ENCODE results near the gene RPL21. TPM values are rescaled to one million over a fixed set of nuclear protein-coding genes. Genes with fewer than 3 reads are reported as not detected.
"Not testable (repeated sequence)": the region's sequence is repeated elsewhere in the genome, so short reads cannot be mapped to it uniquely, and the experiment has no call there.

RPL21 gene
- polyA plus RNA-seq, 2 donors: 457 to 1,083 TPM

DNA sequence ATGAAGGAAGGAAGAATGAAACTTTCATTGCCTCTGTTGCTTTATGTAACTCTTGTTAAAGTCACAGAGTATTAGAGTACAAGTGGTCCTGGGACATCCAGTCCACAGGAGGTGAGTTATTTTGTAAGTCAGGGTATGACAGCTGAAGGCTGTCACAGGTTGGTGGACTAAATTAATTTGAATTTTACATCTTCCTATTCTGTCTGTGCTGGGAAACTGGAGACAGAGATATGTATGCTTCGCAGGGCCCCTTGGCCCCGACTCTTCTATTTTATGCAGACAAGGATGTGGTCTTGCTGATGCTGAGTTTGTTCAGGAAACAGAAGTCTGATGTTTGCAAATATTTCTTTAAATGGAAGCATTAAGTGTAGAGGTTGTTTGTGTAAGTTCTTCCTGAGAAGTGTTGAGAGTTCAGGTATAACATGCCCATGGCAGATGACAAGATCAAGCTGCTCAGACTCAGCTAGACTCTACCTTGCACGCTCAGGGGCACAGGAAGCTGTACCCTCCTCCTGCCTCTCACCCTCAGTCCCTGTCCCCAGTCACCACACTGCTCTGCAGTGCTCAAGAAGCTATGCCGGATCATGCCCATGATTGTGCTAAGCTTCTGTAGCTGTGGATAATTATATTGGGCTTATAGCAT is 42.6 kb downstream of the RPL21 start:
- WGBS, 2 donors: 56 to 63% methylated on average over 4 of the region's 4 CpGs
- H3K4me1 ChIP-seq (ENCODE audit: control insufficient read depth in 2 of 2, insufficient read depth in 2 of 2, low read length in 1 of 2): no peaks in the 10 kb centered on the region
- H3K9me3 ChIP-seq (ENCODE audit: control insufficient read depth in 2 of 2, insufficient read depth in 1 of 2, low read depth in 1 of 2, low read length in 1 of 2): no peaks in the 10 kb centered on the region
- no peak overlapping the region for H3K4me3 ChIP-seq (ENCODE audit: low read depth in 1 of 2, low read length in 2 of 2)
- no peak overlapping the region for H3K27ac ChIP-seq (ENCODE audit: low read depth in 2 of 2, low read length in 1 of 2)
- no peaks in the 10 kb centered on the region for H3K27me3 ChIP-seq (ENCODE audit: control insufficient read depth in 1 of 2, insufficient read depth in 2 of 2, low read length in 2 of 2)
- H3K36me3 ChIP-seq (ENCODE audit: control insufficient read depth in 2 of 2, insufficient read depth in 2 of 2, low read length in 1 of 2): no peaks in the 10 kb centered on the region

DNA sequence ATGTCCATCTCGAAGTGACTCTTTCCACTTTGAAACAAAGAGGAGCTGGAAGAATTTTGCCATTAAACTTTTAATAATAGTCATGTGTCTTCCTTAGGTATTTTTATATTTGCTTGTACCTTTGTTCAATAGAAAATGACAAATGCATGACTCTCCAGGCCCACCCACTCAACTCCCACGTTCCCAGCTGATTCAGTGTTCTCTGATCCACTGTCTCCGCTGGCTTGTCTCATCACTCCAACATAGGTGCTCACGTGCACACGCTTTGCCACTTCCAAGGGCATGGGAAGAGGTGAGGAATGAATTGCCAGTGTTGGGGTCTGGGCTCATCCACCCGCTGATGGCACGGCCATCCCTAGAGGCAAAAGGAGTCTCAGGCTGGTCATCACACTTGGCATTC is 43.7 kb downstream of the RPL21 start:
- Histone ChIP-seq H3K4me3 (ENCODE audit: low read depth in 1 of 2, low read length in 2 of 2) (no peak overlapping the region), H3K36me3 (ENCODE audit: control insufficient read depth in 2 of 2, insufficient read depth in 2 of 2, low read length in 1 of 2) (no peaks in the 10 kb centered on the region), H3K4me1 (ENCODE audit: control insufficient read depth in 2 of 2, insufficient read depth in 2 of 2, low read length in 1 of 2) (no peaks in the 10 kb centered on the region), H3K9me3 (ENCODE audit: control insufficient read depth in 2 of 2, insufficient read depth in 1 of 2, low read depth in 1 of 2, low read length in 1 of 2) (no peaks in the 10 kb centered on the region), H3K27ac (ENCODE audit: low read depth in 2 of 2, low read length in 1 of 2) (no peak overlapping the region), H3K27me3 (ENCODE audit: control insufficient read depth in 1 of 2, insufficient read depth in 2 of 2, low read length in 2 of 2) (no peaks in the 10 kb centered on the region)
- WGBS, 2 donors: 85 to 86% methylated on average over 7 of the region's 7 CpGs

- H3K9me3 ChIP-seq (ENCODE audit: control insufficient read depth in 2 of 2, insufficient read depth in 1 of 2, low read depth in 1 of 2, low read length in 1 of 2): no peaks in the 10 kb centered on the region
- no peaks in the 10 kb centered on the region for H3K36me3 ChIP-seq (ENCODE audit: control insufficient read depth in 2 of 2, insufficient read depth in 2 of 2, low read length in 1 of 2)
- no peak overlapping the region for H3K27ac ChIP-seq (ENCODE audit: low read depth in 2 of 2, low read length in 1 of 2)
- no peaks in the 10 kb centered on the region for H3K27me3 ChIP-seq (ENCODE audit: control insufficient read depth in 1 of 2, insufficient read depth in 2 of 2, low read length in 2 of 2)
- H3K4me3 ChIP-seq (ENCODE audit: low read depth in 1 of 2, low read length in 2 of 2): no peak overlapping the region
- WGBS, 2 donors: 75 to 76% methylated on average over 4 of the region's 4 CpGs
- H3K4me1 ChIP-seq (ENCODE audit: control insufficient read depth in 2 of 2, insufficient read depth in 2 of 2, low read length in 1 of 2): no peaks in the 10 kb centered on the region
These were observed 44.3 kb downstream of the RPL21 start for GRCh38 chr13:27295660-27296059.

DNA sequence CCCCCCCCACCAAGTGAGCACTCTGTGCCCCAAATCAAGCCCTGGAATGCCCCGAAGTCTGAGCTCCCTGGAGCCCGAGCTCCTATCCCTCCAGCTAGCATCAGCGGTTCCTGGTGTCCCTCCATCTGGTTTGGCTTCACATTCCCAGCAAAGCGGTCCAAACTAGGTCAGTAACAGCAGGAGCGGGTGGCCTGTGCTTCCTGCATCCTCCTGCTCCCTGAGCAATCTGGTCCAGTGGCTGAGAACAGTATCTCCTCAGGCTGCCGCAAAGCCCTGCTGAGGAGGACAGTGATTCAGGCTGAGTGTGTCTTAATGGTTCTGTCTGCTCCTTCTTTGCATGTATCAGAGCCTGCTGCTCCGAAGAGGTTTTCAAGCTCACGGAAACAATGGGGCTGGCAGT is 45.1 kb downstream of the RPL21 start:
- WGBS, 2 donors: 81 to 91% methylated on average over 8 of the region's 8 CpGs
- Histone ChIP-seq H3K36me3 (ENCODE audit: control insufficient read depth in 2 of 2, insufficient read depth in 2 of 2, low read length in 1 of 2) (no peaks in the 10 kb centered on the region), H3K4me3 (ENCODE audit: low read depth in 1 of 2, low read length in 2 of 2) (no peak overlapping the region), H3K27me3 (ENCODE audit: control insufficient read depth in 1 of 2, insufficient read depth in 2 of 2, low read length in 2 of 2) (no peaks in the 10 kb centered on the region), H3K9me3 (ENCODE audit: control insufficient read depth in 2 of 2, insufficient read depth in 1 of 2, low read depth in 1 of 2, low read length in 1 of 2) (no peaks in the 10 kb centered on the region), H3K27ac (ENCODE audit: low read depth in 2 of 2, low read length in 1 of 2) (no peak overlapping the region), H3K4me1 (ENCODE audit: control insufficient read depth in 2 of 2, insufficient read depth in 2 of 2, low read length in 1 of 2) (no peaks in the 10 kb centered on the region)

DNA sequence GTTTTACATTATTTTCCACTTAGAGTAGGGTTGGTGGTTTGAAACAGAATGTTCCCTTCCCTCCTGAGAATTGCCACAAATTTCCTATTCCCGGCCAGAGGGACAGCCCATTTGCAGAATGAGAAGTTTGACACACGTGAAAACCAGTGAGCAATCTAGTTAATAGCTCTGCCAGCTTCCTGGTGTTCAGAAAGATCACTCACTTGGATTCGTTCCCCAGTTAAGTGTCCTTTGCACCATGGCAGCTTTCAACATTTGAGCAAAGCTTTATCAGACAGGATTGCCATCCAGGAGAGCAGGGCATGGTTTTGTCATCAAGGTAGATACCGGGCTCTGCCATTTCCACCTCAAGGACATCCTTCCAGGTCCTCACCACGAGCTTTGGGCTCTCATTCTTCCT is 47.5 kb downstream of the RPL21 start:
- 55 to 59% methylated on average over 5 of the region's 5 CpGs for WGBS, 2 donors

GRCh38 chr13:27300406-27300805 is 49.0 kb downstream of the RPL21 start:
- not testable (repeated sequence) for H3K27ac ChIP-seq (ENCODE audit: low read depth in 2 of 2, low read length in 1 of 2); H3K4me1 ChIP-seq (ENCODE audit: control insufficient read depth in 2 of 2, insufficient read depth in 2 of 2, low read length in 1 of 2); H3K9me3 ChIP-seq (ENCODE audit: control insufficient read depth in 2 of 2, insufficient read depth in 1 of 2, low read depth in 1 of 2, low read length in 1 of 2); H3K27me3 ChIP-seq (ENCODE audit: control insufficient read depth in 1 of 2, insufficient read depth in 2 of 2, low read length in 2 of 2); H3K4me3 ChIP-seq (ENCODE audit: low read depth in 1 of 2, low read length in 2 of 2); H3K36me3 ChIP-seq (ENCODE audit: control insufficient read depth in 2 of 2, insufficient read depth in 2 of 2, low read length in 1 of 2)
- WGBS, 2 donors: 66 to 70% methylated on average over 7 of the region's 7 CpGs

More for the DNA sequence above, 47.5 kb downstream of the RPL21 start:
- no peak overlapping the region for H3K27ac ChIP-seq (ENCODE audit: low read depth in 2 of 2, low read length in 1 of 2)
- no peaks in the 10 kb centered on the region for H3K27me3 ChIP-seq (ENCODE audit: control insufficient read depth in 1 of 2, insufficient read depth in 2 of 2, low read length in 2 of 2)
- H3K9me3 ChIP-seq (ENCODE audit: control insufficient read depth in 2 of 2, insufficient read depth in 1 of 2, low read depth in 1 of 2, low read length in 1 of 2): no peaks in the 10 kb centered on the region
- no peaks in the 10 kb centered on the region for H3K36me3 ChIP-seq (ENCODE audit: control insufficient read depth in 2 of 2, insufficient read depth in 2 of 2, low read length in 1 of 2)
- H3K4me1 ChIP-seq (ENCODE audit: control insufficient read depth in 2 of 2, insufficient read depth in 2 of 2, low read length in 1 of 2): no peaks in the 10 kb centered on the region
- no peak overlapping the region for H3K4me3 ChIP-seq (ENCODE audit: low read depth in 1 of 2, low read length in 2 of 2)

DNA sequence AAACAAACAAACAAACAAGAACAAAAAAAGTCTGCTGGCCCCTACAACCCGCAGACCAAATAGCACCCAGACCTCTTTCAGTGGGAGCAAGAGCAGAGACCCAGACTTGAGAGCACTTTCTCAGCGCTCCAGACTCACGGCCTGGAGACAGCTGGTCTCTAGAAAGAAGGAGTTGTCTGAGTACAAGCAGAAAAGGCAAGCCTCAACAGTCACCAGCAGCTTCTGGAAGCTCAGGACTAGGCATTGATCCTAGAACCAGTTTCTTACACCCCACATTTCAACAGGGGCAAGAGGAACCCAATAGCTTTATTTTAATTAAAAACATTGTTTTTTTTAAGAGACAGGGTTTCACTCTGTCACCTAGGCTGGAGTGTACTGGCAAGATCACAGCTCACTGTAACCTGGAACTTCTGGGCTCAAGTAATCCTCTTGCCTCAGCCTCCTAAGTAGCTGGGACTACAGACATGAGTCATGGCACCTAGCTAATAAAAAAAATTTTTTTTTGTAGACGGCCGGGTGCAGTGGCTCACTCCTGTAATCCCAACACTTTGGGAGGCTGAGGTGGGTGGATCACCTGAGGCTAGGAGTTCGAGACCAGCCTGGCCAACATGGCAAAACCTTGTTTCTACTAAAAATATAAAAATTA is 49.7 kb downstream of the RPL21 start:
- H3K27ac ChIP-seq (ENCODE audit: low read depth in 2 of 2, low read length in 1 of 2): peak overlapping the region in 1 of 2 donors; percentile 41
- no peaks in the 10 kb centered on the region for H3K9me3 ChIP-seq (ENCODE audit: control insufficient read depth in 2 of 2, insufficient read depth in 1 of 2, low read depth in 1 of 2, low read length in 1 of 2)
- no peaks in the 10 kb centered on the region for H3K4me1 ChIP-seq (ENCODE audit: control insufficient read depth in 2 of 2, insufficient read depth in 2 of 2, low read length in 1 of 2)
- no peaks in the 10 kb centered on the region for H3K27me3 ChIP-seq (ENCODE audit: control insufficient read depth in 1 of 2, insufficient read depth in 2 of 2, low read length in 2 of 2)
- H3K4me3 ChIP-seq (ENCODE audit: low read depth in 1 of 2, low read length in 2 of 2): no peak overlapping the region
- 63 to 68% methylated on average over 6 of the region's 6 CpGs for WGBS, 2 donors
- no peaks in the 10 kb centered on the region for H3K36me3 ChIP-seq (ENCODE audit: control insufficient read depth in 2 of 2, insufficient read depth in 2 of 2, low read length in 1 of 2)

DNA sequence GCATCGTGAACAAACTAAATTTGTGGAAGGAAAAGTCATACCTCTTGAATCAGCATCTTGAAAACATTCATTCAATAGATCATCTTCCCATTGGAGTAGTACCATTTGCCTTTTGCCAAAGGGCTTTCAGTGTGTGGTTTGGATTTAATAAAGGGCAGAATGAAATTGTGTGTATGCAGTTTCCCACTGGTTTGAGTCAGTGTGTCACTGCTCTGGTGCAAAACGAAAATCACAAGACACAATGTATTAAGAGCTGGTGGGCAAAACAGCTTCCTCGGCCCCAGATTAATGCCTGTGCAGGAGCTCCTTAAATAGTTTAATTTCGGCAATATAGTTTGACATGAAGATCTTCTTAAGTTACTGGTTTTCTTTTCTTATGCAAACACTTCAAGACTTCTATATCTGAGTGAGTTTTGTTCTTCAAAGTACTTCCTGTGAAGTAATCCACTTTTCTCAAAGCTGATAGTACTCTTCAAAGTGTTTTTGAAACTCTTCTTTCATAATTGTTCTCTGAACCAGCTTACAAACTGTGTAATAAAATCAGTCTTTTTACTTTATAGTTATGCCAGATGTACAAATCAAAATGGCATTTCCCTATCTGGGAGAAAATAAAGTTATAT is 51.4 kb downstream of the RPL21 start:
- H3K4me1 ChIP-seq (ENCODE audit: control insufficient read depth in 2 of 2, insufficient read depth in 2 of 2, low read length in 1 of 2): no peaks in the 10 kb centered on the region
- no peaks in the 10 kb centered on the region for H3K27me3 ChIP-seq (ENCODE audit: control insufficient read depth in 1 of 2, insufficient read depth in 2 of 2, low read length in 2 of 2)
- H3K9me3 ChIP-seq (ENCODE audit: control insufficient read depth in 2 of 2, insufficient read depth in 1 of 2, low read depth in 1 of 2, low read length in 1 of 2): no peaks in the 10 kb centered on the region
- H3K36me3 ChIP-seq (ENCODE audit: control insufficient read depth in 2 of 2, insufficient read depth in 2 of 2, low read length in 1 of 2): no peaks in the 10 kb centered on the region
- H3K4me3 ChIP-seq (ENCODE audit: low read depth in 1 of 2, low read length in 2 of 2): no peak overlapping the region
- no peak overlapping the region for H3K27ac ChIP-seq (ENCODE audit: low read depth in 2 of 2, low read length in 1 of 2)
- 60 to 84% methylated on average over 4 of the region's 4 CpGs for WGBS, 2 donors

DNA sequence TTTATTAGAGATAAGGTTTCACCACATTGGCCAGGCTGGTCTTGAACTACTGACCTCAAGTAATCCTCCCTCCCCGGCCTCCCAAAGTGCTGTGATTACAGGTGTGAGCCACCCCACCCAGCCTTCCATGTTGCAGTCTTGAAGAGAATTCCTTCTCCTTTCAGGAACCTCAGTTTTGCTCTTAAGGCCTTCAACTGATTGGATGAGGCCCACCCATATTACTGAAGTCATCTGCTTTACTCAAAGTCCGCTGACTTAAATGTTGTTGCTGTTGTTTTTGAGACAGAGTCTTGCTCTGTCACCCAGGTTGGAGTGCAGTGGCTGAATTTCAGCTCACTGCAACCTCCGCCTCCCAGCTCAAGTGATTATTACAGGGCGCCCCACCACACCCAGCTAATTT is 52.7 kb downstream of the RPL21 start:
- H3K27ac ChIP-seq (ENCODE audit: low read depth in 2 of 2, low read length in 1 of 2): no peak overlapping the region
- H3K4me3 ChIP-seq (ENCODE audit: low read depth in 1 of 2, low read length in 2 of 2): no peak overlapping the region
- H3K27me3 ChIP-seq (ENCODE audit: control insufficient read depth in 1 of 2, insufficient read depth in 2 of 2, low read length in 2 of 2): no peaks in the 10 kb centered on the region
- WGBS, 2 donors: 91 to 94% methylated on average over 4 of the region's 4 CpGs
- H3K9me3 ChIP-seq (ENCODE audit: control insufficient read depth in 2 of 2, insufficient read depth in 1 of 2, low read depth in 1 of 2, low read length in 1 of 2): no peaks in the 10 kb centered on the region
- H3K4me1 ChIP-seq (ENCODE audit: control insufficient read depth in 2 of 2, insufficient read depth in 2 of 2, low read length in 1 of 2): peaks cover 3 to 7% of the 10 kb centered on the region in 2 donors
- no peaks in the 10 kb centered on the region for H3K36me3 ChIP-seq (ENCODE audit: control insufficient read depth in 2 of 2, insufficient read depth in 2 of 2, low read length in 1 of 2)

GRCh38 chr13:27304611-27305010 is 53.3 kb downstream of the RPL21 start:
- Histone ChIP-seq H3K36me3 (ENCODE audit: control insufficient read depth in 2 of 2, insufficient read depth in 2 of 2, low read length in 1 of 2) (no peaks in the 10 kb centered on the region), H3K4me3 (ENCODE audit: low read depth in 1 of 2, low read length in 2 of 2) (no peak overlapping the region), H3K9me3 (ENCODE audit: control insufficient read depth in 2 of 2, insufficient read depth in 1 of 2, low read depth in 1 of 2, low read length in 1 of 2) (no peaks in the 10 kb centered on the region), H3K27ac (ENCODE audit: low read depth in 2 of 2, low read length in 1 of 2) (no peak overlapping the region), H3K27me3 (ENCODE audit: control insufficient read depth in 1 of 2, insufficient read depth in 2 of 2, low read length in 2 of 2) (no peaks in the 10 kb centered on the region), H3K4me1 (ENCODE audit: control insufficient read depth in 2 of 2, insufficient read depth in 2 of 2, low read length in 1 of 2) (peaks cover 3 to 10% of the 10 kb centered on the region in 2 donors)
- 73 to 84% methylated on average over 2 of the region's 2 CpGs for WGBS, 2 donors
